GM12874 (cell line): ENCODE data around the gene E4F1.

ENCODE experiments used
- TF ChIP-seq, protein P1 (sequence below): IDR thresholded peaks from 2 replicates; pipeline ENCODE4 v1.5.1; 2011; ENCODE audit warnings: low read depth, mild to moderate bottlenecking, control low read depth, low read length, moderate library complexity; ENCODE audit not compliant: insufficient read depth

Gene E4F1

DNA sequence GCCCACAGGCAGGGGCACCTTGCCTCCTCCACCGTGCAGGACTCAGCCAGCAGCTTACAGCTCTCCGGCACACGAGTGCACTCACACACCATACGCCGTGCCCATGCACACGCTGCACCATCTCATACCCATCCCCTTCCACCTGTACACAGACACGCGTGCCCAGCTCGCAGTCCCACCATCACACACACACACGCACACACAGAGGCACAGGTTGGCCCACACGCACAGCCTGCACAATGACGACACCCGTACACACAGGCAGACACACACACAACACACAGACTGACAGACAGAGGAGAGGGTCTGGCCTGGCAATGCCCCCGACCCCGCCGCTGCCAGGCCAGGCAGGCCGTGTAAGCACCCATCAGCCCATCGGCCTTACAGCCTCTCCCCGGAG, 39.0 kb upstream of the E4F1 start:
- TF ChIP-seq, protein P1, sequence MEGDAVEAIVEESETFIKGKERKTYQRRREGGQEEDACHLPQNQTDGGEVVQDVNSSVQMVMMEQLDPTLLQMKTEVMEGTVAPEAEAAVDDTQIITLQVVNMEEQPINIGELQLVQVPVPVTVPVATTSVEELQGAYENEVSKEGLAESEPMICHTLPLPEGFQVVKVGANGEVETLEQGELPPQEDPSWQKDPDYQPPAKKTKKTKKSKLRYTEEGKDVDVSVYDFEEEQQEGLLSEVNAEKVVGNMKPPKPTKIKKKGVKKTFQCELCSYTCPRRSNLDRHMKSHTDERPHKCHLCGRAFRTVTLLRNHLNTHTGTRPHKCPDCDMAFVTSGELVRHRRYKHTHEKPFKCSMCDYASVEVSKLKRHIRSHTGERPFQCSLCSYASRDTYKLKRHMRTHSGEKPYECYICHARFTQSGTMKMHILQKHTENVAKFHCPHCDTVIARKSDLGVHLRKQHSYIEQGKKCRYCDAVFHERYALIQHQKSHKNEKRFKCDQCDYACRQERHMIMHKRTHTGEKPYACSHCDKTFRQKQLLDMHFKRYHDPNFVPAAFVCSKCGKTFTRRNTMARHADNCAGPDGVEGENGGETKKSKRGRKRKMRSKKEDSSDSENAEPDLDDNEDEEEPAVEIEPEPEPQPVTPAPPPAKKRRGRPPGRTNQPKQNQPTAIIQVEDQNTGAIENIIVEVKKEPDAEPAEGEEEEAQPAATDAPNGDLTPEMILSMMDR = no peak

DNA sequence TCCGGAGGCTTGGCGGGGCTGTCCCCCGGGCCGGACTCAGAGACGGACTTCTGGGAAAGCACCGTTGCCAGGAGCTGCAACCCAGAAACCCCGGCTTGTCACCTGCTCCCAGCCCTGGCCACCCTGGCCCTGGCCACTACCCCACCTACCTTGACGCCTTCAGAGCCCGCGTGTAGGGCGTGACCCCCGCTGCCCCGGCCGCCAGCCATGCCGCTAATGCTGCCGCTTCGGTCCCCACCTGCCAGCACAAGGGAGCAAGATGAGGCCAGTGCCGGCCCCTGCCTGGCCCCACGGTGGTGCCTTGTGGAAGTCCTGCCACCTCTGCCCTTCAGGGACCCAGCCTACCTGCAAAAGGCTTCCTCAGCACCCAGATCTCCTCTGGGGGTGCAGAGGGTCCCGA, 38.4 kb upstream of the E4F1 start:
- TF ChIP-seq, protein P1 = no peak

DNA sequence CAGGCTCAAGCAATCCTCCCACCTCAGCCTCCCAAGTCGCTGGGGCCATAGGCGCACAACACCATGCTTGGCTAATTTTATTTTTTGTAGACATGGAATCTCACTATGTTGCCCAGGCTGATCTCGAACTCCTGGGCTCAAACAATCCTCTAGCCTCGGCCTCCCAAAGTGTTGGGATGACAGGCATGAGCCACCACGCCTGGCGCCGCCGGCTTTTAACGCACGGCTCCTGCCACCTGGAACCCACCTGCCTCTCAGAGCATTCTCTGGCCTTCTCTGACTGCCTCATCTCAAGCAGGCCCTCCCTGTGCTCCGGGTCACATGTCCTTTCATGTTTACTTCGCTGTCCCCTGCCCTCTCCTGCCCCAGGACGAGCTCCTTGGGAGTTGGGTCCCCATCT, 37.3 kb upstream of the E4F1 start:
- TF ChIP-seq, protein P1 = no peak

DNA sequence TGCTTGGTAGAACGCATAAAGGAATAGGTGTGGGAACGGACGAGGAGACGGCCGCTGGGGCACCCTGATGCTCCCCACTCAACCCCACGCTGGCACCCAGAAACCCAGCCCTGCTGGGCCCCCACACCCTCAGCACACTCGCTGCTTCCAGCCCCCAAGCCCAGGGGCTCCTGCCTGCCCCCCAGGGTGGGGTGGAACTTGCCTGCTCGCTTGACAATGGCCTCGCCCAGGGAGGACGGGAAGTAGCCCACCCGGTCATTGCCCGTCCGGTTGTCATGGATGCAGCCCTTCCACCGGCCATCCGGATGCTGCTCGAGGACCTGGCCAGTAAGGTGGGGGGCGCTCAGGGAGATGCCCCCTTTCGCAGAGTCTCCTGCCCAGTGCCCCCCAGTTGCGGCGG, 36.9 kb upstream of the E4F1 start:
- TF ChIP-seq, protein P1 = no peak

DNA sequence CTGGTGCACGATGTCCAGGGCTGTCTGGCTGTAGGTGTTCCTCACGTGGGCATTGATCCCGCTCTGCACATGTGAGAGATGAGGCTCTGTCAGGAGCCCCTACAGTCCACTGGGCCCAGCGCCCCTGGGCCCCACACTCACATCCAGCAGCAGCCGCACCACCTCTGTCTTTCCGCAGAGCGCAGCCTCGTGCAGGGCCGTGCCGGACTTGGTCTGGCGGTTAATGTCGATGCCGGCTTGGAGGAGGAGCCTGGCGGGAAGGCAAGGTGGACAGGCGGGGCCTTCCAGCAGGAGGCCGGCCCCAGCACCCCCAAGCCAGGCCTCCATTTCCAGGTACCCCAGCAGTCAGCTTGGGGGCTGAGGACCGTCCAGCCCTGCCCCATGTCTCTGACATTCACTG, 36.2 kb upstream of the E4F1 start:
- TF ChIP-seq, protein P1 = no peak

DNA sequence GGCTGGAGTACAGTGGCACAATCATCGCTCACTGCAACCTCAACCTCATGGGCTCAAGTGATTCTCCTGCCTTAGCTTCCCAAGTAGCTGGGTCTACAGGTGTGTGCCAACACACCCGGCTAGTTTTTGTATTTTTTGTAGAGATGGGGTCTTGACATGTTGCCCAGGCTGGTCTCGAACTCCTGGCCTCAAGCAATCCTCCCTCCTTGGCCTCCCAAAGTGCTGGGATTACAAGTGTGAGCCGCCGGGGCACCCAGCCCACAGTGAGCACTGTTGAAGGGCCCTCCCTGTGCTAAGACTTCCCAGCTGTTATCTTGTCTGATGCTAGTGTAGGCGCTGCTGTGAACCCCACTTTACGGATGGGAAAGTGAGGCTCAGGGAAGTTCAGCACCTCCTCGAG, 35.0 kb upstream of the E4F1 start:
- TF ChIP-seq, protein P1 = no peak

DNA sequence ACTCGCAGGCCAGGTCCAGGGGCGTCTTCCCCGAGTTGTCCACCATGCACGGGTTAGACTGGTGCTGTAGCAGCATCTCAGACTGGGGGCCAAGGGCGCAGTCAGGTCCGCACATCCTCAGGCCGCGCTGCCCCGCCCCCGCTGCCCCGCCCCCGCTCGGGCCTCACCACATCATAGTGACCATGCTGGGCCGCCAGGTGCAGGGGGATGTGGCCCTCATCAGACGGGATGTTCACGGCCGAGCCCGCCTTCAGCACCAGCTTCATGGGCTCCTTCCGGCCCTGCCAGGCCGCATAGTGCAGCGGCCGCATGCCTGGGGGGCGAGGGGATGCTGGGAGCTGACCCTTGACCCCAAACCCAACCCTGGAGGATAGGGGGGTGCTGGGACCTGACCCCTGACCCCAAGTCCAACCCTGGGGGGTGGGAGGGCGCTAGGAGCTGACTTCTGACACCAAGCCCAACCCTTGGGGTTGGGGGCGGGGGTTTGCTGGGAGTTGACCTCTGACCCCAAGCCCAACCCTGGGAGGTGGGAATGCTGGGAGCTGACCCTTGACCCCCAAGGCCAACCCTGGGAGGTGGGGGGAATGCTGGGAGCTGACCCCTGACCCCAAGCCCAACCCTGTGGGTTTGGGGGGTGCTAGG, 34.0 kb upstream of the E4F1 start:
- TF ChIP-seq, protein P1 = no peak
